Upper lobe of right lung (tissue), 1 donor: ENCODE results near the gene ARHGEF37. TPM values are rescaled to one million over a fixed set of nuclear protein-coding genes. Genes with fewer than 3 reads are reported as not detected.
"Not testable (repeated sequence)": the region's sequence is repeated elsewhere in the genome, so short reads cannot be mapped to it uniquely, and the experiment has no call there.

Experiments used
- ATAC-seq: fragments of 200-7000 bp; cut with Tn5 transposase; one replicate; pipeline ENCODE4 v1.9.1; 2020; ENCODE audit warnings: mild to moderate bottlenecking, moderate library complexity
- DNase-seq: peaks from one replicate; pipeline ENCODE4 v3.0.0-alpha.2; 2020
- H3K27ac ChIP-seq: fragments of 200-600 bp; one replicate; pipeline ENCODE4 v1.8.0; 2022
- H3K27me3 ChIP-seq: fragments of 200-600 bp; one replicate; pipeline ENCODE4 v1.8.0; 2022; ENCODE audit warnings: mild to moderate bottlenecking
- H3K36me3 ChIP-seq: fragments of 200-600 bp; one replicate; pipeline ENCODE4 v1.8.0; 2022
- H3K4me1 ChIP-seq: fragments of 200-600 bp; one replicate; pipeline ENCODE4 v1.8.0; 2022
- H3K4me3 ChIP-seq: fragments of 200-600 bp; one replicate; pipeline ENCODE4 v1.8.0; 2022; ENCODE audit warnings: mild to moderate bottlenecking
- H3K9me3 ChIP-seq: fragments of 200-600 bp; one replicate; pipeline ENCODE4 v1.8.0; 2022
- intact Hi-C: fragments of 100-400 bp; cut with DNase I; formaldehyde crosslinking; loops from one replicate; pipeline ENCODE4 v1.11.0; 2022
- total RNA-seq: library from RNA; stranded (reverse); fragmentation: NEBNext Ultra II Directional; extraction: Animal tissue kit (Norgen Biotek cat#: 25700); gene quantifications from one replicate; pipeline ENCODE4 v1.2.1, GENCODE V29; 2021
- TF ChIP-seq, protein P1 (sequence below): fragments of 200-600 bp; IDR thresholded peaks from one replicate; pipeline ENCODE4 v1.8.0; 2022; ENCODE audit warnings: antibody characterized with exemption
- donor health status: DM: no; HTN: yes; CAD: no; lungs with severe emphysema.

Gene ARHGEF37
- total RNA-seq, 1 donor from 2014 or later = 13.3 TPM

GRCh38 chr5:149552553-149553160, 28.6 kb upstream of the ARHGEF37 start:
- Histone ChIP-seq H3K27ac (no peak overlapping the region), H3K4me1 (peaks cover 20% of the 10 kb centered on the region), H3K4me3 (no peak overlapping the region), H3K36me3 (peaks cover 21% of the 10 kb centered on the region), H3K27me3 (no peaks in the 10 kb centered on the region), H3K9me3 (no peaks in the 10 kb centered on the region)
- ATAC-seq = no peak
- DNase-seq = no peak
- TF ChIP-seq, protein P1, sequence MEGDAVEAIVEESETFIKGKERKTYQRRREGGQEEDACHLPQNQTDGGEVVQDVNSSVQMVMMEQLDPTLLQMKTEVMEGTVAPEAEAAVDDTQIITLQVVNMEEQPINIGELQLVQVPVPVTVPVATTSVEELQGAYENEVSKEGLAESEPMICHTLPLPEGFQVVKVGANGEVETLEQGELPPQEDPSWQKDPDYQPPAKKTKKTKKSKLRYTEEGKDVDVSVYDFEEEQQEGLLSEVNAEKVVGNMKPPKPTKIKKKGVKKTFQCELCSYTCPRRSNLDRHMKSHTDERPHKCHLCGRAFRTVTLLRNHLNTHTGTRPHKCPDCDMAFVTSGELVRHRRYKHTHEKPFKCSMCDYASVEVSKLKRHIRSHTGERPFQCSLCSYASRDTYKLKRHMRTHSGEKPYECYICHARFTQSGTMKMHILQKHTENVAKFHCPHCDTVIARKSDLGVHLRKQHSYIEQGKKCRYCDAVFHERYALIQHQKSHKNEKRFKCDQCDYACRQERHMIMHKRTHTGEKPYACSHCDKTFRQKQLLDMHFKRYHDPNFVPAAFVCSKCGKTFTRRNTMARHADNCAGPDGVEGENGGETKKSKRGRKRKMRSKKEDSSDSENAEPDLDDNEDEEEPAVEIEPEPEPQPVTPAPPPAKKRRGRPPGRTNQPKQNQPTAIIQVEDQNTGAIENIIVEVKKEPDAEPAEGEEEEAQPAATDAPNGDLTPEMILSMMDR = no peak
- intact Hi-C loops = loop anchor here (5.0 kb wide), 1 partner anchor 110 kb away; no protein-coding TSS in a partner anchor

DNA sequence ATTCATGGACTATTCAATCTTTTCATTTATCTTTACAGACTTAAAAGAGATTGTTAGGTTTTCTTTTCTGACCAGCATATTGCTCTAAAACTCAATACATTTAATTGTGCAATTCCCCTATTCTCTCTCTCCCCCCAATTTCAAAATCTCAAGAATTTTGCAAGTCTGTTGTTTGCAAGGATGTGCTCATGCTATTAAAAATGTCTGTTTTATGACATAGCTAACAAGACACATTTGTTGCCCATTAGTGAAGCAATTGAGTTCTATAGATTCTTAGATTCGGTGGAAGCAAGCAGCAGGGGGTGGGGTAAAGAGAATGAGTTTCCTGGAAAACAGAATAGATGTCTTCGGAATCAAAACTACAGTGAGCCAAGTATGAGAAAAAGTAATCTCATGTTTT, 21.6 kb upstream of the ARHGEF37 start:
- H3K9me3 ChIP-seq = no peaks in the 10 kb centered on the region
- TF ChIP-seq, protein P1 = no peak
- DNase-seq (no peak), ATAC-seq (no peak)
- intact Hi-C loops = loop anchor here (5.0 kb wide), 1 partner anchor 182 kb away; the partner anchor contains the start of gene IL17B
- no peak overlapping the region for H3K4me3 ChIP-seq
- no peaks in the 10 kb centered on the region for H3K36me3 ChIP-seq
- peaks cover 28% of the 10 kb centered on the region for H3K4me1 ChIP-seq
- no peak overlapping the region for H3K27ac ChIP-seq
- H3K27me3 ChIP-seq = no peaks in the 10 kb centered on the region

GRCh38 chr5:149561848-149562247, 19.4 kb upstream of the ARHGEF37 start:
- peak overlapping the region; percentile 73 for H3K27ac ChIP-seq
- no peak overlapping the region for H3K4me3 ChIP-seq
- H3K4me1 ChIP-seq = peaks cover 28% of the 10 kb centered on the region
- intact Hi-C loops = loop anchor here (5.0 kb wide), 1 partner anchor 185 kb away; the partner anchor contains the start of gene IL17B
- H3K9me3 ChIP-seq = no peaks in the 10 kb centered on the region
- no peak for DNase-seq
- H3K36me3 ChIP-seq = no peaks in the 10 kb centered on the region
- no peaks in the 10 kb centered on the region for H3K27me3 ChIP-seq
- TF ChIP-seq, protein P1 = no peak
- ATAC-seq = peak; percentile 76

DNA sequence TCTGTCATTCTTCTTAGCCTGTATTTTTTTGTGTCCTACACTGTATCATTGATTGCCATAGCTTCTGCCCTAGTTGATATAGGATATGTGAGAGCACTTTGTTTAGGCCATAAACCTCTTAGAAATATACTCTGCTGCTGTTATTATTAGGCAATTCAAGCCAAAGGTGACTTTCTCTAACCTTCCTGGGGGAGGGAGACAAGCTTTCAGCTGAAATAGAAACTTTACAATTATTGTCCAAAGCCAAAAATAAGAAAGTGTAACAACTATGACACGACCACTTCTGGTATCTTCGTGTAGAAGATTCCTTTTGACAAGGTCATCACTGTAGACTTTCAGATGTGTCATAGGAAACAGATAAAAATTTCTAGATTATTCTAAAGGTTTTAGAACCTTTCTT, 17.8 kb upstream of the ARHGEF37 start:
- H3K4me3 ChIP-seq = no peak overlapping the region
- peaks cover 28% of the 10 kb centered on the region for H3K4me1 ChIP-seq
- intact Hi-C loops = loop anchor here (5.0 kb wide), 1 partner anchor 186 kb away; the partner anchor contains the start of gene IL17B
- ATAC-seq (no peak), DNase-seq (no peak)
- H3K27me3 ChIP-seq = no peaks in the 10 kb centered on the region
- TF ChIP-seq, protein P1 = no peak
- H3K9me3 ChIP-seq = no peaks in the 10 kb centered on the region
- no peaks in the 10 kb centered on the region for H3K36me3 ChIP-seq
- H3K27ac ChIP-seq = peak overlapping the region; percentile 73

DNA sequence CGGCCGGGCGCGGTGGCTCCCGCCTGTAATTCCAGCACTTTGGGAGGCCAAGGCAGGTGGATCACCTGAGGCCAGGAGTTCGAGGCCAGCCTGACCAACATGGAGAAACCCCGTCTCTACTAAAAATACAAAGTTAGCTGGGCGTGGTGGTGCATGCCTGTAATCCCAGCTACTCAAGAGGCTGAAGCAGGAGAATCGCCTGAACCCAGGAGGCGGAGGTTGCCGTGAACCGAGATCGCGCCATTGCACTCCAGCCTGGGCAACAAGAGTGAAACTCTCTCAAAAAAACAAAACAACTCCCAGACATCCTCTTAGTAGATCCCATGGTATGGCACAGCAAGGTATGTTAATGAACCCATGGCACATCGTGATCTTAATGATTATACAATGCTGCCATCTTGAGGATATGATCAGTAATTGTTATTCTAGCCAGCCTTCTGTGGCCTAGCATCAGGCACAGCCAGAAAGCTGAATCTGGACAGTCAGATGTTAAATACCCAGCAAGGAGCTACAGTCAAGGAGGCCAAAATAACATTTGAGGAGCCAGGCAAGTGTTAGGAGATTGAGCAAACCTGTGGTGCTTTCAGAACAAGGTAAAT, 16.7 kb upstream of the ARHGEF37 start:
- TF ChIP-seq, protein P1 = peak; percentile 68
- H3K4me3 ChIP-seq, DNase-seq, H3K27me3 ChIP-seq, H3K27ac ChIP-seq, H3K36me3 ChIP-seq, H3K9me3 ChIP-seq: not testable (repeated sequence)
- intact Hi-C loops = loop anchor here (5.0 kb wide), 1 partner anchor 187 kb away; the partner anchor contains the start of gene IL17B
- H3K4me1 ChIP-seq = peaks cover 28% of the 10 kb centered on the region
- ATAC-seq = peak; percentile 97
